HEK293 (cell line): ENCODE results near the gene ACTN4.

ENCODE experiments used
- BCL11A ChIP-seq: fragments of 450-650 bp; formaldehyde crosslinking; IDR thresholded peaks from 2 replicates; pipeline ENCODE4 v1.5.1; 2016; ENCODE audit warnings: low read depth, missing biosample characterization, missing genetic modification characterization
- KLF16 ChIP-seq: fragments of 450-650 bp; formaldehyde crosslinking; IDR thresholded peaks from 2 replicates; pipeline ENCODE4 v1.5.1; 2017; ENCODE audit warnings: missing biosample characterization, missing genetic modification characterization
- ZNF843 ChIP-seq: fragments of 450-650 bp; formaldehyde crosslinking; IDR thresholded peaks from 2 replicates; pipeline ENCODE4 v1.5.1; 2016; ENCODE audit warnings: missing biosample characterization, missing genetic modification characterization
- TF ChIP-seq, protein P1 (sequence below): fragments of 450-650 bp; formaldehyde crosslinking; IDR thresholded peaks from 2 replicates; pipeline ENCODE4 v1.5.1; 2016; ENCODE audit warnings: missing biosample characterization, missing genetic modification characterization
- TF ChIP-seq, protein P2 (sequence below): fragments of 450-650 bp; formaldehyde crosslinking; IDR thresholded peaks from 2 replicates; pipeline ENCODE4 v1.5.1; 2016; ENCODE audit warnings: missing biosample characterization, missing genetic modification characterization
- TF ChIP-seq, protein P3 (sequence below): fragments of 450-650 bp; formaldehyde crosslinking; IDR thresholded peaks from 2 replicates; pipeline ENCODE4 v1.5.1; 2016; ENCODE audit warnings: missing biosample characterization, missing genetic modification characterization, borderline replicate concordance

DNA sequence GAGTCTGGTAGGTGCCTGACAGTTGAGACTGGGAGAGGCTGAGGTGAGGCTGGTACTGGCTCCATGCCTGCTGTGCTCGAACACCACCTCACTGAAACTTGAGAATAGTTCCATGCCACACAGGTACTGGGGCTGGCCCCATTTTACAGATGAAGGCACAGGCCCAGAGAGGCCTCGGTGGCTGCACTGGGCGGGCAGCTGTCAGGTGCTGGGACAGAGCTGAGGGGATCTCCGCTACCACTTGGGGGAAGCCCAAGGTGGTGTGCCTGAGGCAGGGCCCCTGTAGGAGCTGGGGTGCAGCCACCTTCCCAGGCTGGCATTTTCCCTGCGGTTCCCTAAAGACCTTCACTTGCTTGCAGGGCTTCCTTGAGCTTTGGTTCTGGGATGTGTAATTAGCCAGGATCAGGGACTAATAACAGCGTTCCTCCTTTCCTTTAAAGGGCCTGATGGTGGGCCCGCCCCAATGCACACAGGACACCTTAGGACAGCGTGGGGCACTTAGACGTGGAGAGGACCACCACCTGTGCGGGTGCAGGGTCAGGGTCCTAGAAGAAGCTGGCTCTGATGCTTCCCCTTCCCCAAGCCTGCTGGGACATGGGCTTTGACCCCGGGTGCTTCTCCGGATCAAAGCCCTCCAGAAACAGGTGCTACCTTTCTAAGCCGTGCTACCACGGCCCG lies 73.2 kb downstream of the ACTN4 start:
- TF ChIP-seq, protein P1, sequence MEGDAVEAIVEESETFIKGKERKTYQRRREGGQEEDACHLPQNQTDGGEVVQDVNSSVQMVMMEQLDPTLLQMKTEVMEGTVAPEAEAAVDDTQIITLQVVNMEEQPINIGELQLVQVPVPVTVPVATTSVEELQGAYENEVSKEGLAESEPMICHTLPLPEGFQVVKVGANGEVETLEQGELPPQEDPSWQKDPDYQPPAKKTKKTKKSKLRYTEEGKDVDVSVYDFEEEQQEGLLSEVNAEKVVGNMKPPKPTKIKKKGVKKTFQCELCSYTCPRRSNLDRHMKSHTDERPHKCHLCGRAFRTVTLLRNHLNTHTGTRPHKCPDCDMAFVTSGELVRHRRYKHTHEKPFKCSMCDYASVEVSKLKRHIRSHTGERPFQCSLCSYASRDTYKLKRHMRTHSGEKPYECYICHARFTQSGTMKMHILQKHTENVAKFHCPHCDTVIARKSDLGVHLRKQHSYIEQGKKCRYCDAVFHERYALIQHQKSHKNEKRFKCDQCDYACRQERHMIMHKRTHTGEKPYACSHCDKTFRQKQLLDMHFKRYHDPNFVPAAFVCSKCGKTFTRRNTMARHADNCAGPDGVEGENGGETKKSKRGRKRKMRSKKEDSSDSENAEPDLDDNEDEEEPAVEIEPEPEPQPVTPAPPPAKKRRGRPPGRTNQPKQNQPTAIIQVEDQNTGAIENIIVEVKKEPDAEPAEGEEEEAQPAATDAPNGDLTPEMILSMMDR, result no peak
- TF ChIP-seq, protein P2, sequence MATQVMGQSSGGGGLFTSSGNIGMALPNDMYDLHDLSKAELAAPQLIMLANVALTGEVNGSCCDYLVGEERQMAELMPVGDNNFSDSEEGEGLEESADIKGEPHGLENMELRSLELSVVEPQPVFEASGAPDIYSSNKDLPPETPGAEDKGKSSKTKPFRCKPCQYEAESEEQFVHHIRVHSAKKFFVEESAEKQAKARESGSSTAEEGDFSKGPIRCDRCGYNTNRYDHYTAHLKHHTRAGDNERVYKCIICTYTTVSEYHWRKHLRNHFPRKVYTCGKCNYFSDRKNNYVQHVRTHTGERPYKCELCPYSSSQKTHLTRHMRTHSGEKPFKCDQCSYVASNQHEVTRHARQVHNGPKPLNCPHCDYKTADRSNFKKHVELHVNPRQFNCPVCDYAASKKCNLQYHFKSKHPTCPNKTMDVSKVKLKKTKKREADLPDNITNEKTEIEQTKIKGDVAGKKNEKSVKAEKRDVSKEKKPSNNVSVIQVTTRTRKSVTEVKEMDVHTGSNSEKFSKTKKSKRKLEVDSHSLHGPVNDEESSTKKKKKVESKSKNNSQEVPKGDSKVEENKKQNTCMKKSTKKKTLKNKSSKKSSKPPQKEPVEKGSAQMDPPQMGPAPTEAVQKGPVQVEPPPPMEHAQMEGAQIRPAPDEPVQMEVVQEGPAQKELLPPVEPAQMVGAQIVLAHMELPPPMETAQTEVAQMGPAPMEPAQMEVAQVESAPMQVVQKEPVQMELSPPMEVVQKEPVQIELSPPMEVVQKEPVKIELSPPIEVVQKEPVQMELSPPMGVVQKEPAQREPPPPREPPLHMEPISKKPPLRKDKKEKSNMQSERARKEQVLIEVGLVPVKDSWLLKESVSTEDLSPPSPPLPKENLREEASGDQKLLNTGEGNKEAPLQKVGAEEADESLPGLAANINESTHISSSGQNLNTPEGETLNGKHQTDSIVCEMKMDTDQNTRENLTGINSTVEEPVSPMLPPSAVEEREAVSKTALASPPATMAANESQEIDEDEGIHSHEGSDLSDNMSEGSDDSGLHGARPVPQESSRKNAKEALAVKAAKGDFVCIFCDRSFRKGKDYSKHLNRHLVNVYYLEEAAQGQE (tag by site-specific recombination), result no peak
- TF ChIP-seq ZNF843 (tag by site-specific recombination), result no peak
- TF ChIP-seq KLF16 (tag by site-specific recombination), result no peak
- TF ChIP-seq BCL11A (tag by site-specific recombination), result no peak
- TF ChIP-seq, protein P3, sequence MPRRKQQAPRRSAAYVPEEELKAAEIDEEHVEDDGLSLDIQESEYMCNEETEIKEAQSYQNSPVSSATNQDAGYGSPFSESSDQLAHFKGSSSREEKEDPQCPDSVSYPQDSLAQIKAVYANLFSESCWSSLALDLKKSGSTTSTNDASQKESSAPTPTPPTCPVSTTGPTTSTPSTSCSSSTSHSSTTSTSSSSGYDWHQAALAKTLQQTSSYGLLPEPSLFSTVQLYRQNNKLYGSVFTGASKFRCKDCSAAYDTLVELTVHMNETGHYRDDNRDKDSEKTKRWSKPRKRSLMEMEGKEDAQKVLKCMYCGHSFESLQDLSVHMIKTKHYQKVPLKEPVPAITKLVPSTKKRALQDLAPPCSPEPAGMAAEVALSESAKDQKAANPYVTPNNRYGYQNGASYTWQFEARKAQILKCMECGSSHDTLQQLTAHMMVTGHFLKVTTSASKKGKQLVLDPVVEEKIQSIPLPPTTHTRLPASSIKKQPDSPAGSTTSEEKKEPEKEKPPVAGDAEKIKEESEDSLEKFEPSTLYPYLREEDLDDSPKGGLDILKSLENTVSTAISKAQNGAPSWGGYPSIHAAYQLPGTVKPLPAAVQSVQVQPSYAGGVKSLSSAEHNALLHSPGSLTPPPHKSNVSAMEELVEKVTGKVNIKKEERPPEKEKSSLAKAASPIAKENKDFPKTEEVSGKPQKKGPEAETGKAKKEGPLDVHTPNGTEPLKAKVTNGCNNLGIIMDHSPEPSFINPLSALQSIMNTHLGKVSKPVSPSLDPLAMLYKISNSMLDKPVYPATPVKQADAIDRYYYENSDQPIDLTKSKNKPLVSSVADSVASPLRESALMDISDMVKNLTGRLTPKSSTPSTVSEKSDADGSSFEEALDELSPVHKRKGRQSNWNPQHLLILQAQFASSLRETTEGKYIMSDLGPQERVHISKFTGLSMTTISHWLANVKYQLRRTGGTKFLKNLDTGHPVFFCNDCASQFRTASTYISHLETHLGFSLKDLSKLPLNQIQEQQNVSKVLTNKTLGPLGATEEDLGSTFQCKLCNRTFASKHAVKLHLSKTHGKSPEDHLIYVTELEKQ, result no peak
